Breast epithelium (tissue), 4 donors: ENCODE measurements around the gene FHIT. TPM values are rescaled to one million over a fixed set of nuclear protein-coding genes. Genes with fewer than 3 reads are reported as not detected.

ENCODE experiments used
- DNase-seq, 2 donors: peaks; one replicate each; pipeline ENCODE4 v3.0.0-alpha.2; 2019; ENCODE audit warnings: low spot score in 2 of 2
- H3K27ac ChIP-seq, 2 donors: fragments of 200-600 bp; sonication (generic) in 1 of 2; one replicate each; pipeline ENCODE4 v1.5.1; 2016 to 2019; ENCODE audit warnings: mild to moderate bottlenecking in 1 of 2
- H3K27me3 ChIP-seq, 2 donors: fragments of 200-600 bp; sonication (generic) in 1 of 2; one replicate each; pipeline versions ENCODE4 v1.5.1 to v1.6.0; 2017 to 2019; ENCODE audit warnings: control low read depth in 1 of 2, mild to moderate bottlenecking in 1 of 2
- H3K36me3 ChIP-seq: fragments of 200-600 bp; one replicate; pipeline ENCODE4 v1.5.1; 2019
- H3K4me1 ChIP-seq, 2 donors: fragments of 200-600 bp; sonication (generic); one replicate each; pipeline ENCODE4 v1.5.1; 2016 to 2019; ENCODE audit warnings: control low read depth in 1 of 2
- H3K4me3 ChIP-seq, 3 donors: fragments of 200-600 bp; sonication (generic); 1 replicate in 2 of 3; 2 replicates in 1 of 3; pipeline ENCODE4 v1.5.1; 2016 to 2019; ENCODE audit warnings: mild to moderate bottlenecking in 3 of 3, moderate library complexity in 2 of 3
- H3K9me3 ChIP-seq, 2 donors: fragments of 200-600 bp; sonication (generic) in 1 of 2; one replicate each; pipeline ENCODE4 v1.5.1; 2016 to 2019; ENCODE audit warnings: control low read depth in 1 of 2
- POLR2A ChIP-seq: fragments of 450-650 bp; IDR thresholded peaks from one replicate; pipeline ENCODE4 v1.6.1; 2016; ENCODE audit warnings: antibody characterized with exemption, mild to moderate bottlenecking, moderate library complexity
- POLR2AphosphoS5 ChIP-seq, 3 donors: sonication (generic); formaldehyde crosslinking; IDR thresholded peaks; one replicate each; pipeline ENCODE4 v1.6.1; 2017; ENCODE audit warnings: antibody characterized with exemption in 3 of 3
- intact Hi-C: fragments of 100-400 bp; cut with DNase I; formaldehyde crosslinking; loops from one replicate; pipeline ENCODE4 v1.15.1; 2023; ENCODE audit warnings: low total_unique reads
- total RNA-seq, 3 donors: library from RNA; depleted of rRNA; stranded (reverse); fragments of >200 nt; gene quantifications; one replicate each; pipeline ENCODE4 v1.1.0, GENCODE V29; 2016
- TF ChIP-seq, protein P1 (sequence below), 3 donors: fragments of 450-650 bp; IDR thresholded peaks; one replicate each; pipeline ENCODE4 v1.5.1; 2016 to 2017; ENCODE audit warnings: antibody characterized with exemption in 3 of 3, mild to moderate bottlenecking in 3 of 3, moderate library complexity in 3 of 3

The FHIT gene
- total RNA-seq, 3 donors from 2014 or later = 9.0 to 19.2 (median 17.7) TPM

DNA sequence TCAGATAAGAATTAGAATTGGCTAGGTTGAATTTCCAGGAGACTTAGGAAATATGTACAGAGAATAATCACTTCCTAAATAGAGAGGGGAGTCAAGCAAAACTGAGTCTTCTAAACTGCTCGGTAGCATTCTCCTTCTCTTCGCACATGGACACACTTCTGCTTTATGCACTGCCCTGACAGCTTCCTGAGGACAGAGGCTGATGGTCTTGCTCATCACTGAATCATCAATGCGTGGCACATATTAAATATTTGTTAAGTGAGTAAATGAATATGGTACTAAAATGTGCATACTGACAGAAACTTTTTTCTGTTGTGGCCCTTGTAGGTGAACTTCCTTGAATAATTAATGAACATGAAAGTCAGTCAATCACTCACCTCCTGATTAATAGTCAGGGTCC is 315.5 kb downstream of the FHIT start:
- H3K4me1 ChIP-seq = no peaks in the 10 kb centered on the region
- intact Hi-C loops = no loop called here
- no peaks in the 10 kb centered on the region for H3K27me3 ChIP-seq
- H3K36me3 ChIP-seq = no peaks in the 10 kb centered on the region
- H3K9me3 ChIP-seq = no peaks in the 10 kb centered on the region
- H3K27ac ChIP-seq = no peak overlapping the region
- no peak overlapping the region for H3K4me3 ChIP-seq
- no peak for DNase-seq
- TF ChIP-seq, protein P1, sequence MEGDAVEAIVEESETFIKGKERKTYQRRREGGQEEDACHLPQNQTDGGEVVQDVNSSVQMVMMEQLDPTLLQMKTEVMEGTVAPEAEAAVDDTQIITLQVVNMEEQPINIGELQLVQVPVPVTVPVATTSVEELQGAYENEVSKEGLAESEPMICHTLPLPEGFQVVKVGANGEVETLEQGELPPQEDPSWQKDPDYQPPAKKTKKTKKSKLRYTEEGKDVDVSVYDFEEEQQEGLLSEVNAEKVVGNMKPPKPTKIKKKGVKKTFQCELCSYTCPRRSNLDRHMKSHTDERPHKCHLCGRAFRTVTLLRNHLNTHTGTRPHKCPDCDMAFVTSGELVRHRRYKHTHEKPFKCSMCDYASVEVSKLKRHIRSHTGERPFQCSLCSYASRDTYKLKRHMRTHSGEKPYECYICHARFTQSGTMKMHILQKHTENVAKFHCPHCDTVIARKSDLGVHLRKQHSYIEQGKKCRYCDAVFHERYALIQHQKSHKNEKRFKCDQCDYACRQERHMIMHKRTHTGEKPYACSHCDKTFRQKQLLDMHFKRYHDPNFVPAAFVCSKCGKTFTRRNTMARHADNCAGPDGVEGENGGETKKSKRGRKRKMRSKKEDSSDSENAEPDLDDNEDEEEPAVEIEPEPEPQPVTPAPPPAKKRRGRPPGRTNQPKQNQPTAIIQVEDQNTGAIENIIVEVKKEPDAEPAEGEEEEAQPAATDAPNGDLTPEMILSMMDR (IDR thresholded peaks at IDR 0.05) = no peak
- TF ChIP-seq POLR2AphosphoS5 (IDR thresholded peaks at IDR 0.05) = no peak
- TF ChIP-seq POLR2A = no peak

DNA sequence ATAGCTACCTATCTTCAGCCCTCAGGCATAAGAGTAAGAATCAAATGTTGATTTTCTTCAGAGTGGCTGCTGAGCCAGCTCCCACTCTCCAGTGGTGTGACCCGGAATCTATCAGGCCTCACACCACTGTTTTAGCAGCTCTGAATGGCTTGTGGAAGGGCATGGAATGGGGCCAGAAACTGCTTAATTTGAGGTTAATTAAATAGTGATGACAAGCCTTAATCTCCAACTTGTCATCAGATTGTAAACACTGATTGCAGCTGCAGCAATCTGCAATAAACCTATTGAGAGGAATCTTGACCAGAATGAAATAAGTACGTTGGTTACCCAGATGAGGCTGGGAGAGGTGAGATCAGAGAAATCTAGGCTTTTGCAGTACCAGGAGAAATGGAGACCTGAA is 317.4 kb downstream of the FHIT start:
- no peak for TF ChIP-seq POLR2A
- H3K27me3 ChIP-seq = no peaks in the 10 kb centered on the region
- intact Hi-C loops = no loop called here

DNA sequence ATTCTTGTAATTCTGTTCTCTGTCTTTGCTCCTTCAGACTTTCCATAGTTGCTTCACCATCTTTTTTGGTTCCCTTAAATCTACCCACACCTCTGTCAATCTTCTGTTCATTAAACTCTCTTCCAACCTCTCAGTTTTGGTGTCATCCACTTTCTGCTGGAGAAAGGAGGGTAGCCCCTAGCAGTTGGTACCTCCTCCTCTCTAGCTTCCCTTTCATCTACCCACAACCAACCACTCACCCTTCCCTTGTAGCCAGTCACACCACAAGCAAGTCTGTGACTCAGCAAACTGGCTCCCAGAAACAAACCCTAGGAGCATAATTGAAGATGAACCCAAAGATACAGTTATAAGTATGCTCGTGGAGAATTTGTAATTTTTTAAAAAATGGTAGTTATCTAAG is 318.6 kb downstream of the FHIT start:
- no peak overlapping the region for H3K4me3 ChIP-seq
- no peak for DNase-seq
- no peaks in the 10 kb centered on the region for H3K27me3 ChIP-seq
- intact Hi-C loops = no loop called here
- H3K9me3 ChIP-seq = no peaks in the 10 kb centered on the region
- H3K36me3 ChIP-seq = no peaks in the 10 kb centered on the region
- no peak overlapping the region for H3K27ac ChIP-seq
- TF ChIP-seq, protein P1 (IDR thresholded peaks at IDR 0.05) = no peak
- TF ChIP-seq POLR2A (no peak), POLR2AphosphoS5 (IDR thresholded peaks at IDR 0.05) (no peak)
- no peaks in the 10 kb centered on the region for H3K4me1 ChIP-seq

More for the DNA sequence above, 317.4 kb downstream of the FHIT start:
- H3K9me3 ChIP-seq = no peaks in the 10 kb centered on the region
- no peak for DNase-seq
- H3K27ac ChIP-seq = no peak overlapping the region
- no peaks in the 10 kb centered on the region for H3K36me3 ChIP-seq
- H3K4me1 ChIP-seq = no peaks in the 10 kb centered on the region
- H3K4me3 ChIP-seq = no peak overlapping the region

DNA sequence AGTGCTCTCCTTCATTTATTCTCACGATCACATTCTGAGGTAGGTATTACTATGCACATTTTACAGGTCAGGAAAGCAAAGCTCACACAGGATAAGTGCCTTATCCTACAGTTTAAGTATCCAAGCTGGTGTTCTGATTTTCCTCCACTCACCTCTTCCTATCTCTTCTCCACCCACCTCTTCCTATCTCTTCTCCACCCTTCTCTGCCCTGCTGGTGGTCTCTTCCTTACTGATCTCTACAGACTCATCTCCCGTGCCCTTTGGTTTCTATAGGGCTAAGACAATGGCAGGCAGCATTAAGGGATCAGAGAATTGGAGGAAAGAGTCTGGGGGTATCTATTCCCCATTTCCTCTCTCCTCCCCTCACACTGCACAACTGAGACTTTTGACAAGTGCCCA is 319.1 kb downstream of the FHIT start:
- Histone ChIP-seq H3K36me3 (no peaks in the 10 kb centered on the region), H3K4me3 (no peak overlapping the region), H3K27me3 (no peaks in the 10 kb centered on the region), H3K27ac (no peak overlapping the region), H3K4me1 (no peaks in the 10 kb centered on the region), H3K9me3 (peaks cover 0 to 4% of the 10 kb centered on the region in 2 donors)
- intact Hi-C loops = no loop called here
- TF ChIP-seq, protein P1 (IDR thresholded peaks at IDR 0.05) = no peak
- no peak for TF ChIP-seq POLR2AphosphoS5 (IDR thresholded peaks at IDR 0.05)
- no peak for TF ChIP-seq POLR2A
- no peak for DNase-seq

DNA sequence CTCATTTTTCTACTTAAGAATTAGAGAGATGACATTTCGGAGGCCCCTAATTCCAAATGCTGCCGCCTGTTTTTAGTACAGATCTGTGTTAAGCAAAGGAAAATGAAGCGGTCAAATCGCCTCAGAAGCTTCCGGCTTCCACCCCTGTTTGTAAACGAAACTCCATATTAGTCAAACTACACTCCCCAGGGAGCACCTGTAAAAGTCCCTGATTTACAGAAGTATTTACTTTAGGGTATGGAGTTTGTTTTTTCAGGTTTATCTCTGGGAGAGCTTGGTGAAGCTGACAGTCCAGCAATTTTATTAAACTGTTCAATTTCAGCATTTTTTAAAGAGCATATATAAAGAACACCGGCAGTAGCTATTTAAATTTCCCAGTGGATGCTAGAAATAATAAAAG is 319.8 kb downstream of the FHIT start:
- Histone ChIP-seq H3K4me1 (no peaks in the 10 kb centered on the region), H3K27ac (no peak overlapping the region), H3K36me3 (no peaks in the 10 kb centered on the region), H3K27me3 (no peaks in the 10 kb centered on the region), H3K4me3 (no peak overlapping the region), H3K9me3 (peaks cover 0 to 8% of the 10 kb centered on the region in 2 donors)
- TF ChIP-seq POLR2A (no peak), POLR2AphosphoS5 (IDR thresholded peaks at IDR 0.05) (no peak)
- TF ChIP-seq, protein P1 (IDR thresholded peaks at IDR 0.05) = no peak
- DNase-seq = no peak
- intact Hi-C loops = no loop called here

DNA sequence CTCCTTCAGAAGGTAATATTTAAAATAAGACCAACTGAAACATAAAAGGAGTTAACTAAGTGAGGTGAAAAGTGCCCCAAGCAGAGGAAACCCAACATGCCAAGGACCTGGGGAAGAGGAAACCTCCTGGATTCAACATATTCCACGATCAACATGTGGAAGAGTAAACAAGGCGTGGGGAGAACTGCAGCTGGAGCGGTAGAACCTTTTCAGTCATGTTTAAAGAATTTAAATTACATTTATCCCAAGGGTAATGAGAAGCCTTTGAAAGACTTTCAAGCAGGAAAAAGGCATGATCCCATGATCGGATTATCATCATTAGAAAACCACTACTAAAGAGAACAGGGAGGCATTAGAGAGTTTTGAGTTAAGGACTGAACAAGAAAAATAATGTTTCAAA is 330.7 kb downstream of the FHIT start:
- DNase-seq = no peak
- H3K27ac ChIP-seq = no peak overlapping the region
- H3K27me3 ChIP-seq = no peaks in the 10 kb centered on the region
- TF ChIP-seq, protein P1 (IDR thresholded peaks at IDR 0.05) = no peak
- TF ChIP-seq POLR2AphosphoS5 (IDR thresholded peaks at IDR 0.05) (no peak), POLR2A (no peak)
- no peaks in the 10 kb centered on the region for H3K9me3 ChIP-seq
- H3K36me3 ChIP-seq = no peaks in the 10 kb centered on the region
- H3K4me1 ChIP-seq = no peaks in the 10 kb centered on the region
- intact Hi-C loops = loop anchor here (10.0 kb wide), 1 partner anchor 94 kb away; no protein-coding TSS in a partner anchor
- H3K4me3 ChIP-seq = no peak overlapping the region
